Suprapubic skin (tissue), 3 donors: ENCODE measurements around the gene ZCCHC17.

Experiments used
- CTCF ChIP-seq, 2 donors: fragments of 200-600 bp in 1 of 2; fragments of 450-650 bp in 1 of 2; sonication (generic) in 1 of 2; IDR thresholded peaks; one replicate each; pipeline ENCODE4 v1.5.1; 2016 to 2019; ENCODE audit warnings: antibody characterized with exemption in 2 of 2, mild to moderate bottlenecking in 1 of 2, moderate library complexity in 1 of 2
- EP300 ChIP-seq: sonication (generic); formaldehyde crosslinking; IDR thresholded peaks from one replicate; pipeline ENCODE4 v1.6.1; 2017; ENCODE audit warnings: antibody characterized with exemption

GRCh38 chr1:31393463-31393862 is 96.6 kb downstream of the ZCCHC17 start:
- no peak for TF ChIP-seq EP300
- no peak for TF ChIP-seq CTCF (IDR thresholded peaks at IDR 0.05)
